H1 (cell line): Measurements from ENCODE around the gene BRK1. TPM values are rescaled to one million over a fixed set of nuclear protein-coding genes. Genes with fewer than 3 reads are reported as not detected.
A peak's percentile ranks its signal among the peaks of the same experiment; 100 is the strongest.

Experiments used
- GABPA ChIP-seq: IDR thresholded peaks from 2 replicates; pipeline ENCODE4 v1.6.1; 2011; ENCODE audit warnings: mild to moderate bottlenecking, low read length, moderate library complexity, borderline replicate concordance; ENCODE audit not compliant: insufficient read depth
- NANOG ChIP-seq: IDR thresholded peaks from 2 replicates; pipeline ENCODE4 v1.6.1; 2011; ENCODE audit warnings: low read length, low read depth, mild to moderate bottlenecking, inconsistent platforms; ENCODE audit not compliant: insufficient read depth, poor library complexity, severe bottlenecking
- POLR2AphosphoS5 ChIP-seq: IDR thresholded peaks from 2 replicates; pipeline ENCODE4 v1.6.1; 2011; ENCODE audit warnings: low read depth, low read length
- RBBP5 ChIP-seq: IDR thresholded peaks from 2 replicates; pipeline ENCODE4 v1.7.1; 2012; ENCODE audit warnings: low read depth, mild to moderate bottlenecking, inconsistent platforms, low read length, moderate library complexity, borderline replicate concordance
- SAP30 ChIP-seq: fragments of 300-600 bp; sonication (generic); IDR thresholded peaks from 2 replicates; pipeline ENCODE4 v1.7.1; 2012; ENCODE audit warnings: low read length, moderate library complexity, mild to moderate bottlenecking, inconsistent platforms; ENCODE audit not compliant: insufficient read depth, insufficient replicate concordance
- TBP ChIP-seq: IDR thresholded peaks from 2 replicates; pipeline ENCODE4 v1.6.1; 2011; ENCODE audit warnings: low read depth, low read length, improper control_type of control experiment
- TEAD4 ChIP-seq: IDR thresholded peaks from 2 replicates; pipeline ENCODE4 v1.6.1; 2012; ENCODE audit warnings: low read depth, low read length, inconsistent platforms, mixed read lengths
- YY1 ChIP-seq: IDR thresholded peaks from 2 replicates; pipeline ENCODE4 v1.6.1; 2011; ENCODE audit warnings: low read depth, mild to moderate bottlenecking, low read length
- polyA plus RNA-seq, 7 experiments: library from polyadenylated mRNA; depleted of rRNA in 3 of 7; stranded (reverse) in 5 of 7; unstranded in 2 of 7; fragments of >200 nt in 5 of 7; fragments of 200-250 nt in 2 of 7; gene quantifications; 1 replicate in 5 of 7; 2 replicates in 1 of 7; 4 replicates in 1 of 7; pipeline versions ENCODE4 v1.2.1 to v1.2.3, GENCODE V29; 2011 to 2013; ENCODE audit warnings: missing spikeins in 2 of 7, mixed read lengths in 2 of 7
- total RNA-seq: library from RNA; stranded (reverse); fragmentation: NEBNext Ultra II Directional; extraction: Animal tissue kit (Norgen Biotek cat#: 25700); gene quantifications from 2 replicates; pipeline ENCODE4 v1.2.1, GENCODE V29; 2021
- TF ChIP-seq, protein P1 (sequence below): IDR thresholded peaks from 2 replicates; pipeline ENCODE4 v1.6.1; 2012; ENCODE audit warnings: low read length, inconsistent platforms

Gene BRK1
- total and polyA plus RNA-seq, 2 of the 8 experiments (the other 6 are each of a cell fraction or from before 2014, with no cell fraction given): 137 to 164 TPM

DNA sequence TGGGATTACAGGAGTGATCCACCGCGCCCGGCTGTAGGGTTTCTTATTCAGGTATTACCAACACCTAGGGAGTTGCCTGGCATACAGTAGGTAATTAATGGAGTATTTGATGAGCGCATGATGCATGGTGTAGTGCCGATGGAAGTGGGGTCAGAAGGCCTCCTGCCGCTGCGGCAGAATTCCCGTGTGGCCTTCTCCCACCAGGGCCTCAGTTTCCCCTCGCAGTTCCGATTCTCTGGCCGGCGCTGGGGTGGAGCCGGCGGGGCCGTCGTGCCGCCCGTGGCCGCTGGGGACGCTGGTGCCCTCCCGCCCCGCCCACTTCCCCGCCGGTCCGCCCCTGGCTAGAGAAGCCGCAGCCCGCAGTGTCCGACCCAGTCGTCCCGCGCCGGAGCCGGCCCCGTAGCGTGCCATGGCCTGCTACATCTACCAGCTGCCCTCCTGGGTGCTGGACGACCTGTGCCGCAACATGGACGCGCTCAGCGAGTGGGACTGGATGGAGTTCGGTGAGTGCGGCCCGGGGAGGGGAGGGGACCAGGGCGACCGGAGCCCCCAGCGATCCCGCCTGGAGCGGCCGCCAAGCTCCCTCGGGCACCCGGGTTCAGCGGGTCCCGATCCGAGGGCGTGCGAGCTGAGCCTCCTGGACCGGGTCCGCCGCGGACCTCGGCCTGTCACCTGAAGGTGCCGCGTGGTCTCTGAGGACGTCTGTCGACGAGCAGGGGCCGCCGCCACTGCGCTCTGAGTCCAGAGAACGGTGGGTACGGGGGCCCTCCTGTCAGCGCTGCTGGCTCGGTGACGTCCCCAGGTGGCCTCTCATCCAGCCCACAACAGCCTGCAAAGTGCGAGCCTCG, 49.3 kb downstream of the BRK1 start, which contains the start of gene IRAK2 (continued):
- TF ChIP-seq, protein P1, sequence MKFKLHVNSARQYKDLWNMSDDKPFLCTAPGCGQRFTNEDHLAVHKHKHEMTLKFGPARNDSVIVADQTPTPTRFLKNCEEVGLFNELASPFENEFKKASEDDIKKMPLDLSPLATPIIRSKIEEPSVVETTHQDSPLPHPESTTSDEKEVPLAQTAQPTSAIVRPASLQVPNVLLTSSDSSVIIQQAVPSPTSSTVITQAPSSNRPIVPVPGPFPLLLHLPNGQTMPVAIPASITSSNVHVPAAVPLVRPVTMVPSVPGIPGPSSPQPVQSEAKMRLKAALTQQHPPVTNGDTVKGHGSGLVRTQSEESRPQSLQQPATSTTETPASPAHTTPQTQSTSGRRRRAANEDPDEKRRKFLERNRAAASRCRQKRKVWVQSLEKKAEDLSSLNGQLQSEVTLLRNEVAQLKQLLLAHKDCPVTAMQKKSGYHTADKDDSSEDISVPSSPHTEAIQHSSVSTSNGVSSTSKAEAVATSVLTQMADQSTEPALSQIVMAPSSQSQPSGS: no peak
- no peak for TF ChIP-seq TEAD4
- TF ChIP-seq YY1: no peak
- no peak for TF ChIP-seq TBP
- TF ChIP-seq SAP30: no peak
- no peak for TF ChIP-seq GABPA
- no peak for TF ChIP-seq NANOG
- TF ChIP-seq POLR2AphosphoS5: peak; percentile 29; the same call in 1 of the 2 replicates
- TF ChIP-seq RBBP5: 0 out of 2 replicates have a peak, but pooled peaks have one; percentile 76
